ENCODE data around the gene FBXL5. TPM values are rescaled to one million over a fixed set of nuclear protein-coding genes. Genes with fewer than 3 reads are reported as not detected.
"Not testable (repeated sequence)": the region's sequence is repeated elsewhere in the genome, so short reads cannot be mapped to it uniquely, and the experiment has no call there.

Gene FBXL5
- total RNA-seq, 2 experiments from 2014 or later, result 26.5 to 30.4 TPM

GRCh38 chr4:15636818-15637217, 18.3 kb downstream of the FBXL5 start:
- no peak for DNase-seq
- H3K36me3 Mint-ChIP-seq, result peaks cover 37% of the 10 kb centered on the region
- peaks cover 4% of the 10 kb centered on the region for H3K9me3 Mint-ChIP-seq
- no peaks in the 10 kb centered on the region for H3K27me3 Mint-ChIP-seq
- H3K4me1 Mint-ChIP-seq (ENCODE audit: low read depth), result peaks cover 2% of the 10 kb centered on the region
- intact Hi-C loops (cut with micrococcal nuclease), result no loop called here
- ChIA-PET POLR2A (no interaction called here), CTCF (no interaction called here)
- no peak overlapping the region for H3K27ac Mint-ChIP-seq
- H3K4me3 Mint-ChIP-seq, result no peak overlapping the region

- DNase-seq; POLR2A ChIA-PET; H3K4me3 Mint-ChIP-seq; H3K27ac Mint-ChIP-seq; H3K27me3 Mint-ChIP-seq; intact Hi-C loops (cut with micrococcal nuclease): not testable (repeated sequence)
- H3K36me3 Mint-ChIP-seq, result peaks cover 63% of the 10 kb centered on the region
- H3K4me1 Mint-ChIP-seq (ENCODE audit: low read depth), result peaks cover 11% of the 10 kb centered on the region
- CTCF ChIA-PET, result interaction anchor here (0.7 kb wide), 1 partner anchor 392 kb away, joined by 3 read pairs; no protein-coding TSS in a partner anchor
- peaks cover 22% of the 10 kb centered on the region for H3K9me3 Mint-ChIP-seq
Observed at GRCh38 chr4:15617407-15617806, 37.8 kb downstream of the FBXL5 start.

GRCh38 chr4:15614891-15615290, 40.3 kb downstream of the FBXL5 start:
- DNase-seq; H3K27me3 Mint-ChIP-seq; H3K4me3 Mint-ChIP-seq; CTCF ChIA-PET; POLR2A ChIA-PET; H3K4me1 Mint-ChIP-seq (ENCODE audit: low read depth); intact Hi-C loops (cut with micrococcal nuclease); H3K27ac Mint-ChIP-seq: not testable (repeated sequence)
- Mint-ChIP-seq H3K9me3 (peaks cover 13% of the 10 kb centered on the region), H3K36me3 (peaks cover 41% of the 10 kb centered on the region)

- Mint-ChIP-seq H3K27ac (no peak overlapping the region), H3K4me1 (ENCODE audit: low read depth) (peaks cover 9% of the 10 kb centered on the region), H3K27me3 (no peaks in the 10 kb centered on the region), H3K9me3 (no peaks in the 10 kb centered on the region), H3K4me3 (no peak overlapping the region), H3K36me3 (peaks cover 23% of the 10 kb centered on the region)
- ChIA-PET POLR2A (no interaction called here), CTCF (no interaction called here)
- intact Hi-C loops (cut with micrococcal nuclease), result no loop called here
- DNase-seq, result no peak
Observed at GRCh38 chr4:15612136-15612535, 43.0 kb downstream of the FBXL5 start.

GRCh38 chr4:15610855-15611254, 44.3 kb downstream of the FBXL5 start:
- Mint-ChIP-seq H3K36me3 (peaks cover 14% of the 10 kb centered on the region), H3K4me1 (ENCODE audit: low read depth) (peaks cover 5% of the 10 kb centered on the region), H3K27me3 (no peaks in the 10 kb centered on the region), H3K9me3 (no peaks in the 10 kb centered on the region), H3K27ac (no peak overlapping the region), H3K4me3 (no peak overlapping the region)
- ChIA-PET POLR2A (no interaction called here), CTCF (no interaction called here)
- intact Hi-C loops (cut with micrococcal nuclease), result no loop called here
- DNase-seq, result no peak

GRCh38 chr4:15605537-15605936, 49.6 kb downstream of the FBXL5 start:
- H3K27ac Mint-ChIP-seq, result no peak overlapping the region
- ChIA-PET POLR2A (no interaction called here), CTCF (no interaction called here)
- intact Hi-C loops (cut with micrococcal nuclease), result no loop called here
- H3K36me3 Mint-ChIP-seq, result peaks cover 23% of the 10 kb centered on the region
- peaks cover 3% of the 10 kb centered on the region for H3K4me1 Mint-ChIP-seq (ENCODE audit: low read depth)
- no peak overlapping the region for H3K4me3 Mint-ChIP-seq
- no peak for DNase-seq
- H3K9me3 Mint-ChIP-seq, result no peaks in the 10 kb centered on the region
- no peaks in the 10 kb centered on the region for H3K27me3 Mint-ChIP-seq

- Mint-ChIP-seq H3K36me3 (peaks cover 30% of the 10 kb centered on the region), H3K9me3 (no peaks in the 10 kb centered on the region), H3K27me3 (no peaks in the 10 kb centered on the region), H3K27ac (no peak overlapping the region), H3K4me1 (ENCODE audit: low read depth) (peaks cover 3% of the 10 kb centered on the region), H3K4me3 (no peak overlapping the region)
- ChIA-PET CTCF (no interaction called here), POLR2A (no interaction called here)
- intact Hi-C loops (cut with micrococcal nuclease), result no loop called here
- DNase-seq, result no peak
Observed at GRCh38 chr4:15601862-15602261, 53.3 kb downstream of the FBXL5 start.

- Mint-ChIP-seq H3K36me3 (peaks cover 22% of the 10 kb centered on the region), H3K27ac (no peak overlapping the region), H3K4me1 (ENCODE audit: low read depth) (peaks cover 3% of the 10 kb centered on the region), H3K27me3 (no peaks in the 10 kb centered on the region), H3K9me3 (no peaks in the 10 kb centered on the region), H3K4me3 (no peak overlapping the region)
- CTCF ChIA-PET, result no interaction called here
- POLR2A ChIA-PET, result no interaction called here
- intact Hi-C loops (cut with micrococcal nuclease), result no loop called here
- DNase-seq, result no peak
Observed at GRCh38 chr4:15600176-15600575, 55.0 kb downstream of the FBXL5 start.

GRCh38 chr4:15598644-15599043, 56.5 kb downstream of the FBXL5 start:
- Mint-ChIP-seq H3K4me1 (ENCODE audit: low read depth) (no peaks in the 10 kb centered on the region), H3K27me3 (no peaks in the 10 kb centered on the region), H3K27ac (no peak overlapping the region), H3K36me3 (peaks cover 12% of the 10 kb centered on the region), H3K4me3 (no peak overlapping the region), H3K9me3 (no peaks in the 10 kb centered on the region)
- intact Hi-C loops (cut with micrococcal nuclease), result no loop called here
- no peak for DNase-seq
- ChIA-PET POLR2A (no interaction called here), CTCF (interaction anchor here (0.5 kb wide), 1 partner anchor 189 kb away, joined by 3 read pairs; no protein-coding TSS in a partner anchor)

- Mint-ChIP-seq H3K27me3 (no peaks in the 10 kb centered on the region), H3K27ac (no peak overlapping the region), H3K4me1 (ENCODE audit: low read depth) (no peaks in the 10 kb centered on the region), H3K4me3 (no peak overlapping the region), H3K9me3 (no peaks in the 10 kb centered on the region), H3K36me3 (no peaks in the 10 kb centered on the region)
- intact Hi-C loops (cut with micrococcal nuclease), result no loop called here
- POLR2A ChIA-PET, result no interaction called here
- DNase-seq, result no peak
- CTCF ChIA-PET, result no interaction called here
Observed at GRCh38 chr4:15592799-15593198, 62.4 kb downstream of the FBXL5 start.

GRCh38 chr4:15587649-15588048, 67.5 kb downstream of the FBXL5 start:
- H3K4me3 Mint-ChIP-seq, result no peak overlapping the region
- H3K36me3 Mint-ChIP-seq, result peaks cover 1% of the 10 kb centered on the region
- DNase-seq, result no peak
- H3K9me3 Mint-ChIP-seq, result no peaks in the 10 kb centered on the region
- H3K27me3 Mint-ChIP-seq, result no peaks in the 10 kb centered on the region
- intact Hi-C loops (cut with micrococcal nuclease), result no loop called here
- H3K27ac Mint-ChIP-seq, result no peak overlapping the region
- no peaks in the 10 kb centered on the region for H3K4me1 Mint-ChIP-seq (ENCODE audit: low read depth)
- POLR2A ChIA-PET, result no interaction called here
- CTCF ChIA-PET, result no interaction called here

- peaks cover 1% of the 10 kb centered on the region for H3K36me3 Mint-ChIP-seq
- H3K9me3 Mint-ChIP-seq, result no peaks in the 10 kb centered on the region
- DNase-seq, result no peak
- ChIA-PET POLR2A (no interaction called here), CTCF (no interaction called here)
- H3K27me3 Mint-ChIP-seq, result no peaks in the 10 kb centered on the region
- intact Hi-C loops (cut with micrococcal nuclease), result no loop called here
- no peak overlapping the region for H3K4me3 Mint-ChIP-seq
- no peaks in the 10 kb centered on the region for H3K4me1 Mint-ChIP-seq (ENCODE audit: low read depth)
- H3K27ac Mint-ChIP-seq, result no peak overlapping the region
Observed at GRCh38 chr4:15586066-15586465, 69.1 kb downstream of the FBXL5 start.

- Mint-ChIP-seq H3K4me1 (ENCODE audit: low read depth) (no peaks in the 10 kb centered on the region), H3K36me3 (peaks cover 1% of the 10 kb centered on the region), H3K9me3 (no peaks in the 10 kb centered on the region), H3K27ac (no peak overlapping the region), H3K27me3 (no peaks in the 10 kb centered on the region), H3K4me3 (no peak overlapping the region)
- ChIA-PET CTCF (no interaction called here), POLR2A (no interaction called here)
- no peak for DNase-seq
- intact Hi-C loops (cut with micrococcal nuclease), result no loop called here
Observed at GRCh38 chr4:15585331-15585730, 69.8 kb downstream of the FBXL5 start.

- ChIA-PET POLR2A (no interaction called here), CTCF (no interaction called here)
- peaks cover 3% of the 10 kb centered on the region for H3K4me1 Mint-ChIP-seq (ENCODE audit: low read depth)
- intact Hi-C loops (cut with micrococcal nuclease), result no loop called here
- no peak for DNase-seq
- no peak overlapping the region for H3K27ac Mint-ChIP-seq
- no peak overlapping the region for H3K4me3 Mint-ChIP-seq
- peaks cover 1% of the 10 kb centered on the region for H3K36me3 Mint-ChIP-seq
- H3K9me3 Mint-ChIP-seq, result no peaks in the 10 kb centered on the region
- H3K27me3 Mint-ChIP-seq, result no peaks in the 10 kb centered on the region
Observed at GRCh38 chr4:15584785-15585184, 70.4 kb downstream of the FBXL5 start.

Data from activated CD4-positive, alpha-beta memory T cell treated with anti-CD3 and anti-CD28 coated beads for 36 hours (primary cell).